CMK (cell line): ENCODE measurements around the gene CYB5D1.
"Not testable (repeated sequence)": the region's sequence is repeated elsewhere in the genome, so short reads cannot be mapped to it uniquely, and the experiment has no call there.

ENCODE experiments used
- DNase-seq: peaks from one replicate; pipeline ENCODE4 v3.0.0-alpha.2; 2010; ENCODE audit warnings: low read depth

CYB5D1 gene

DNA sequence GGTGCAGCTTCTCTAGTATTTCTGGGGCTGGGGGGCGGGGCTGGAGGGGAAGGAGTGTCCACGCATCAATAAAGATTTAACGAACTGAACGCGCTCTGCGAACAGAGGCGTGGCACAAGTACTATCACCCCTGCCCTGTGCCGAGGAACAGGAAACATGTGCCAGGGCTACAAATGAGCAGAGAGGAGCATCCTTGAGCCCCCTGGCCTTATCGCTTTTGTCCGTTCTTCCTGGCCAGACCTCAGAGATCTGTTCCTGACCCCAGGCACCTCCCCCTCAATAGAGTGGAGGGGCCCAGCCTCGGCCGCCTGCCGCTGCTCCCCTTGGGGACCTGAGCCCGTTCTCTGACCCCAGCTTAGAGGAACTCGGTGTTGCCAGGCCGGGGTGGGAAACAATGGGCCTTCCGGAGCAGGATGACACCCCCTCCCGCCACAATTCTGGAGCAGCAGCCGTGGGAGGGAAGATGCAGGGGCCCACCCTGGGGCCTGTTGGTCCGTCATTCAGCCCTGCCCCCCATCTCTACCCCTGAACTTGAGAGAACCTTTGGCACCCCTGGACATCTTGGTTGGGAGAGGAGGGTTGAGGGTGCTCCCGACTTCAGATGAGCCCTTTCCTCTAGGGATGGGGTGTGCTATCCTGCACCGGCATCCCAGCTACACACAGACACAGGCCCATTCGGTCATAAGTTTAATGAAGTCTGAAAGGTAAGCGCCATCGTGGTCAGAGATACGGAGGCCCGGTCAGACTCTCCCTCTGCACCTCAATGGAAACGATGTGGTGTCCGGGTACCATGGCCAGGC, 1.6 kb upstream of the CYB5D1 start:
- peak; percentile 89 for DNase-seq

- peak; percentile 83 for DNase-seq
Measured at GRCh38 chr17:7856811-7857712, 741 bp upstream of the CYB5D1 start, which contains the start of gene NAA38. Gene NAA38, minus strand, starts transcription at chr17:7857559. Its CDS starts 96 bp downstream, at chr17:7857463.

DNA sequence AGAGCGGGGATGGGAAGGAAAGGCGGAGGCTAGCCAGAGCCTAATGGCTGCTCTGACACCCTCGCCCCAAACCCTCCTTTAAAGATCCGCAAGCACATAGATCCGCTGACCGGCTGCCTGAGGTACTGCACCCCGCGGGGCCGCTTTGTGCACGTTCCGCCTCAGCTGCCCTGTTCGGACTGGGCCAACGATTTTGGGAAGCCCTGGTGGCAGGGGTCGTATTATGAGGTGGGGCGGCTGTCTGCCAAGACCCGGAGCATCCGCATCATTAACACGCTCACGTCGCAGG, 663 bp downstream of the CYB5D1 start:
- DNase-seq: no peak

- no peak for DNase-seq
Measured at GRCh38 chr17:7859028-7859427, 1.2 kb downstream of the CYB5D1 start.

GRCh38 chr17:7862692-7863437, 5.1 kb downstream of the CYB5D1 start:
- no peak for DNase-seq

DNA sequence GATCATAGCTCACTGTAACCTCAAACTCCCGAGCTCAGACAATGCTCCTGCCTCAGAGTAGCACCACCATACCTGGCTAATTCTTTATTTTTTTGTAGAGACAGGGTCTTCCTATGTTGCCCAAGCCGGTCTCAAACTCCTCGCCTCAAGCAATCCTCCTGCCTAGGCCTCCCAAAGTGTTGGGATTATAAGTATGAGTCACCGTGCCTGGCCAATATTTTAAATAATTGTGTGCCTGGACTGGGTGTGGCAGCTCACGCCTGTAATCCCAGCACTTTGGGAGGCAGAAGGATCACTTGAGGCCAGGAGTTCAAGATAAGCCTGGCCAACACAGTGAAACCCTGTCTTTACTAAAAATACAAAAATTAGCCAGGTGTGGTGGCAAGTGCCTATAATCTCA, 6.6 kb downstream of the CYB5D1 start:
- not testable (repeated sequence) for DNase-seq

GRCh38 chr17:7864995-7865650, 7.3 kb downstream of the CYB5D1 start:
- no peak for DNase-seq

DNA sequence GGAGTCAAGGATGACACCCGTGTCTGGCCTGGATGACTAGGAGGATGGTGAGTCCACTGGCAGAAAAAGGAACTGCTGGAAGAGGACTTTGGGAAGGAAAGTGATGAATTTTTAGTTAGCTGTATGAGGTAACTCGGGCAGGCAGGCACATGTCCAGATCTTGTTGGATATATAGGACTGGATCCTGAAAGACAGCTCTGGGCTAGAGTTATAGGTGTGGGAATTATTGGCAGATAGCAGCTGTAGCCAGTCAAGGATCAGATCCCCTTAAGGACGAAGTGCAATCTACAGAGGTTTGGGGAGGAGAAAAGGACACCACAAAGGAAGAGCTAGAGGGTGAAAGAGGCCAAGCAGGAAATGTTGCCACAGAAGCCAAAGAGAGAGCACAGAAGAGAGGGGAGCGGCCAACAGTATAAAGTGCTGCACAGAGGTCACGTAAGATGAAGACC, 10.1 kb downstream of the CYB5D1 start:
- DNase-seq: no peak

- no peak for DNase-seq
Measured at GRCh38 chr17:7873051-7873450, 15.2 kb downstream of the CYB5D1 start.

GRCh38 chr17:7875804-7876370, 18.1 kb downstream of the CYB5D1 start:
- DNase-seq: no peak

DNA sequence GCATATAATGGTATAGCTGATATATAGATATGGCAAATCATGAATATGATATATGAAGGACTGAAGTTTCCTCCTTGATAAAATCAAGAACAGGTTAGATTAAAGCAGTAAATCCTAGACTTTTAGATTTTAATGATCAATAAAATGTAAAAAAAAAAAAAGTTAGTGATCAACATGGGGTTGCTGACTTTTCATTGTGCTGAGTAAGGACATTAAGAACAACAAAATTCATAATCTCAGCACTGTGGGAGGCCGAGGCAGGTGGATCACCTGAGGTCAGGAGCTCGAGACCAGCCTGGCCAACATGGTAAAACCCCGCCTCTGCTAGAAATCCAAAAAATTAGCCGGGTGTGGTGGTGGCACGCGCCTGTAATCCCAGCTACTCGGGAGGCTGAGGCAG, 20.4 kb downstream of the CYB5D1 start:
- no peak for DNase-seq

GRCh38 chr17:7880076-7880868, 22.5 kb downstream of the CYB5D1 start:
- no peak for DNase-seq

- no peak for DNase-seq
Measured at GRCh38 chr17:7881276-7882054, 23.7 kb downstream of the CYB5D1 start.

GRCh38 chr17:7882068-7882467, 24.3 kb downstream of the CYB5D1 start:
- DNase-seq: no peak

DNA sequence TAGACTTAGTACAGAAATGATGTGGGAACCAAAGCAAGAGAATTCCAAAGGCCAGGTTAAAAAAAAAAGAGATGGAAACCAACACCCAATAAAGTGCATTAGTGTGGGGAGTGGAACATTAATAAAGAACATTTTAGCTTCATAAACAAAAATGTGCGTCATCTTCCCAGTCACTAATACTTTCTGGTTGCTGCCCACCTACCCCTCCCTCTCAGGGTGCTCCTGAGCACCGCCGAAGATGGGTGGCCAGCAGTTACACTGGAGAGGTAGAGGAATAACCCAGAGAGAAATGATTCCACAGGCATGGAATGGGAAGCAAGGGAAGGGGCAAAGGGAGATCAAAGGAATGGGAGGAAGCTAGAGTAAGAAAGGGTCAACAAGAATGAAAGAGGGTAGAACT, 24.8 kb downstream of the CYB5D1 start:
- DNase-seq: no peak

DNA sequence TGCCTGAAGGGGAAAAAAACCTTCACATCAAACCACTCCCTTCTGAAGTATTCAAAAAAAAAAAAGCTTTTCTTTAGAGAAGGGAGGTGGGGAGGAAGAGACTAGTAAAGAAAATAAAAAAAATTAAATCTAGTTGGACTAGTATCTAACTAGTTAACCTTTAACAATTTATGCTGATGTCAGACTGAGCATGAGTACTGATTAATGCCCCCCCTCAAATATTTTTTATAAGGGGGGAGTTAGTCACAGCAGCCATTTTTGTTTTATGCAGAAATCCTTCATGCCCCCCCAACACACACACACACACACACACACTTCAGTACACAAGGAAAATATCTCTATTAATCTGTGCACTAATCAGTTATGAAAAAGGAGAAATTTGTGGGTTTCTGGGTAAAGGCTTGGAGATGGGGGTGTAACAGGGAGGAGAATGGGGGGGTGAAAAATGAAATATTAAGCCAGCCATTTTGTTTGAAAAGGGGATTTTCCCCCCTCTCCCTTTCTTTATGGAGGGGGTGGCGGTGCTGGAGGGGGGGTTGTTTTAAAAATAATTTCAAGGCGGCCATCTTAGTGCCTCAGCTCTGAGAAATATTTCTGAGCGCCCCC, 26.1 kb downstream of the CYB5D1 start:
- DNase-seq: no peak

GRCh38 chr17:7884581-7885366, 27.0 kb downstream of the CYB5D1 start:
- no peak for DNase-seq

DNA sequence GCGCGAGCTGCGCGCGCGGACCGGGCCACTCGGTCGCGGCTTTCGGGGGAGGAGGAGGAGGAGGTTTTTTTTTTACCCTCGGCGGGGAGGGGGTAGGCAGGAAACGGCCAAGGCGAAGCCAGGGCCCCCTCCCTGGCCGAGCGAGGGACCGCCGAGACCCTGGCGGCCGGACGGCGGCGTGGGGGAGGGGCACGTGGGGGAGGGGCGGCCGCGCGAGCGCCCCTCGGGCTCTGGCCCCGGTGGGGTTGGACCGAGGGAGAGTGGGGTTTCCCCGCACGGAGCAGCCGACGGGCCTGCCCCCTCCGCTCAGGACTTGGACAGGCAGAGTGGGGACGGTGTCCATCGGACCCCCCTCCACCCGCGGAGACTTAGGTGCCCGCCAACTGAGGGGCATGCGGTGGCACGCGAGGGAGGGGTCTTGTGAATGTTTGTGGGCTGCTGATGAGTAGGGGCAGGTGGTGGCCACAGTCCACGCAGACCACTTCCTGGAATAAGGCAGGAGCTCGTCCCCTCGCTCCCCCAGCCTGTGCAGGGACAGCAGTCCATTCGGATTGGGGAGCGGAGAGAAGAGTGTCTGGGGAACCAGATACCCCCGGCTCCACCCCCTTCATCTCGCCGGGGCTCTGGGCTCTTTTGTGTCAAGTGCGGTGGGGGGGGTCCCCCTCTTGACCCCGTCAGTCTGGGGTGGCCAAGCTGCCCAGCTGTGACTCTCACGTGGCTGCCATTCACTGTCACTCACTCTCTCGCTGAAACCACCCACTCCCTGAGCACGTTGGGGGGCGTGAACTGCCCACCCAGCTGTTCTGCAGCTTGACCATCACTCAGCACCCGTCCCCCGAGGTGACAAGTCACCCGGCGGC, 27.8 kb downstream of the CYB5D1 start:
- DNase-seq: peak; percentile 65
